Astrocyte of the spinal cord (primary cell): Measurements from ENCODE around the gene PRAME.

Experiments used
- DNase-seq: peaks from one replicate; pipeline ENCODE4 v3.0.0; 2011; ENCODE audit warnings: low read depth, low spot score
- H3K4me3 ChIP-seq: 2 replicates; pipeline ENCODE4 v1.5.1; 2011; ENCODE audit warnings: low read depth, mild to moderate bottlenecking, low read length, moderate library complexity
- in situ Hi-C: cut with HindIII; loops from 2 replicates; pipeline ENCODE4 v1.10.0; 2017; ENCODE audit warnings: low sequenced_read_pairs
- TF ChIP-seq, protein P1 (sequence below): IDR thresholded peaks from 2 replicates; pipeline ENCODE4 v1.5.1; 2012; ENCODE audit warnings: low read depth, mild to moderate bottlenecking, low read length, inconsistent platforms

Gene PRAME

DNA sequence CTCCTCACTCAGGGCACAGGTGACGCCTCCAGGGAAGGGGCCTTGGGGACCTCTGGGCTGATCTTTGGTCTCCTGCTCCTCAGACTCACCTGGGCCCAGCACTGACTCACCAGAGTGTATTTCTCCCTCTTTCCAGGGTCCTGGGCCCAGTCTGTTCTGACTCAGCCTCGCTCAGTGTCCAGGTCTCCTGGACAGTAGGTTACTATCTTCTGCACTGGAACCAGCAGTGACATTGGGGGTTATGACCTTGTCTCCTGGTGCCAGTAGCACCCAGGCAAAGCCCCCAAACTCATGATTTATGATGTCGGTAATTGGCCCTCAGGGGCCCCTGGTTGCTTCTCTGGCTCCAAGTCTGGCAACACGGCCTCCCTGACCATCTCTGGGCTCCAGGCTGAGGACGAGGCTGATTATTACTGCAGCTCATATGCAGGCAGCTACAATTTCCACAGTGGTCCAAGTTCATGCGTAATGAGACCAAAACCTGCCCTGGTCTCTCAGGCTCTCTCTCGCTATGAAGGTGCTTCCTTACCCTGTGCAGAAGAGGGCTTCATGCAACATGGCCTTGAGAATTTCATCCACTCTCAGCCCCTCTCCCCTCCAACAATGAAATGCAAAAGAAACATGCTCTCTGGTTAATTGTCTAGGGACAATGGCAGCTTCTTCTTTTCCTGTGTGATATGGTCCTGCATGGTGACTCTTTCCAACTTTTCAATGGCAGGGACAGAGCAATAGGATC, 21.0 kb upstream of the PRAME start:
- no peak for DNase-seq
- TF ChIP-seq, protein P1, sequence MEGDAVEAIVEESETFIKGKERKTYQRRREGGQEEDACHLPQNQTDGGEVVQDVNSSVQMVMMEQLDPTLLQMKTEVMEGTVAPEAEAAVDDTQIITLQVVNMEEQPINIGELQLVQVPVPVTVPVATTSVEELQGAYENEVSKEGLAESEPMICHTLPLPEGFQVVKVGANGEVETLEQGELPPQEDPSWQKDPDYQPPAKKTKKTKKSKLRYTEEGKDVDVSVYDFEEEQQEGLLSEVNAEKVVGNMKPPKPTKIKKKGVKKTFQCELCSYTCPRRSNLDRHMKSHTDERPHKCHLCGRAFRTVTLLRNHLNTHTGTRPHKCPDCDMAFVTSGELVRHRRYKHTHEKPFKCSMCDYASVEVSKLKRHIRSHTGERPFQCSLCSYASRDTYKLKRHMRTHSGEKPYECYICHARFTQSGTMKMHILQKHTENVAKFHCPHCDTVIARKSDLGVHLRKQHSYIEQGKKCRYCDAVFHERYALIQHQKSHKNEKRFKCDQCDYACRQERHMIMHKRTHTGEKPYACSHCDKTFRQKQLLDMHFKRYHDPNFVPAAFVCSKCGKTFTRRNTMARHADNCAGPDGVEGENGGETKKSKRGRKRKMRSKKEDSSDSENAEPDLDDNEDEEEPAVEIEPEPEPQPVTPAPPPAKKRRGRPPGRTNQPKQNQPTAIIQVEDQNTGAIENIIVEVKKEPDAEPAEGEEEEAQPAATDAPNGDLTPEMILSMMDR = no peak
- no peak overlapping the region for H3K4me3 ChIP-seq
- in situ Hi-C loops = no loop called here

DNA sequence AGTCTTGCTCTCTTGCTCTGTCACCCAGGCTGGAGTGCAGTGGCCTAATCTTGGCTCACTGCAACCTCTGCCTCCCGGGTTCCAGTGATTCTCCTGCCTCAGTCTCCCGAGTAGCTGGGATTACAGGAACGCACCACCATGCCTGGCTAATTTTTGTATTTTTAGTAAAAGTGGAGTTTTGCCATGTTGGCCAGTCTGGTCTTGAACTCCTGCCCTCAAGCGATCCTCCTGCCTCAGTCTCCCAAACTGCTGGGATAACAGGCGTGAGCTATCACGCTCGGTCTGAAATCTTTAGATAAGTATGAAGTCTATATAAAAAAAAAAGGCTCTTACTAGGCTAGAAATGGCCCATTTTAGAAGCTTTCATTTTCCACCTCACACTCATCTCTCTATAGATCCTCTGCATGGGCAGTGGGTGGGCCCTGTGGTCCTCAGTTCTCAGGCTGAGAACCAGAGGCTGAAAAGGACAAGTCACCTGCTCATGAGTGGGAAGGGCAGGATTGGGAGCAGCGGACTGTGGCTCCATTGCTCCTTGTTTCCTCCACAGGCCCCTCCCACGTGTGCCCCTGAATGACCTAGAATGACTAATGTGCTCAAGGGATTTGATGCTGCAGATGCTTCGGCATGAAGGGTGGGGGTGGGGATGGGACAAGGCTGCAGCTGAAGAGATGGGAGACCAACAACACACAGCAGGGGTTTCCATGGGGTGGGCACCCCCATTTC, 19.8 kb upstream of the PRAME start:
- peak; percentile 13 for DNase-seq
- in situ Hi-C loops = no loop called here

GRCh38 chr22:22576989-22577427, 17.9 kb upstream of the PRAME start:
- in situ Hi-C loops = no loop called here
- TF ChIP-seq, protein P1 = no peak
- H3K4me3 ChIP-seq = no peak overlapping the region
- no peak for DNase-seq

More for the DNA sequence above, 19.8 kb upstream of the PRAME start:
- TF ChIP-seq, protein P1 = no peak
- no peak overlapping the region for H3K4me3 ChIP-seq

- TF ChIP-seq, protein P1 = peak; percentile 92
- in situ Hi-C loops = no loop called here
- H3K4me3 ChIP-seq = no peak overlapping the region
- peak; percentile 27 for DNase-seq
These were observed 17.4 kb upstream of the PRAME start for GRCh38 chr22:22576244-22576988.

DNA sequence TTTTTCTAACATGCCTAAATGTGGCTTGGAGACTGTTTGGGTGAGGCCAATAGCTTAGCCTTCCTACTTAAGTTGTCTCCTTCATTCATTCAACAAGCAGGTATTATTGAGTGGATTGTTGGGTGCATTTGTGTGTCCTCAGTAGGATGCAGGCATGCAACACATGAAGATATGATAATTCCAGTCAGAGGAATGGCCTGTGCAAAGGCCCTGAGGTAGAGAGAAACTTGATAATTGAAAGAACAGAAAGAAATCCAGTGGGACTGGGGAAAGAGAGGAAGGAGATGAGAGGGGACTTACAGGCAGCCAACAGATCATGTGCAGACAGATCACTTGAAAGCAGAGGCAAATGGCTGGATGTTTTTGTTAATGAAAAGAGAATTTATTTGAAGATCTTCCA, 15.3 kb upstream of the PRAME start:
- no peak for DNase-seq
- no peak overlapping the region for H3K4me3 ChIP-seq
- in situ Hi-C loops = no loop called here
- TF ChIP-seq, protein P1 = no peak

DNA sequence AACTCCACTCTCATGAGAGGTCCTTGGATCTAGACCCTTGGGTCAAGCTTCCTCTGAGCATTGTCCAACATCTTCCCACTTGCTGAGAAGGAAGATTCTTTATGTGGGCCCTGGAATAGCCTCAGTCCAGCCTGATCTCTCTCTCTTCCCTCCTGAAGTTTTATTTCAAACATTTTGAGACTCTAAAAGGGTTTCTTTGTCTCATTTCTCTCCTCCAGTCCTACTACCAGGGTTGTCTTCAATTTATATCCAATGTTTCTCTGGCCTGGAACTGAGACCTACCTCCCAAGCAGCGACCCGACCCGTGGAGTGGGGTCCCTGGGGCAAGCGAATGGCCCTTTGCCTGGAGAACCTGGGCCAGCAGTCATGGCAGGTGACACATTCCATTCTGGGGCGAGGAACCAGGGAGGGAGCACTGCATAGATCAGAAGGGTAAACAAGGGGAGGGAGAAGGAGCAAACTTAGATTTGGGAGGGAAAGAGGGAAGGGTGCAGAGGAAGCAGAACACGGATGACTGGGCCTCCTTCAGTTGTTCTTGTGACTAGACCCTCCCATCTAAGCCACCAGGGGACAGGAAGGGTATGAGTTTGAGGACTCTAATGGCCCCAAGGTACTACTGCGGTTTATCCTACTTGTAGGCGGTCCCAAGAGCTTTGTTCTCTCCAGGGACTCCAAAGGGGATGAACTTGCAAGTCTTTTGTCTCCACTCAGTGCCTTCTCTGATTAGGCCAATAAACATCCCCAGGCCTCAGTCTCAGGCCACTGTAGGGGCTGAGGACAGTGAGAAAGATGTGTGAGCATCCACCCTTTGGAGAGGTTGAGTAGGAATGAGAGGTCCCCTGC, 14.2 kb upstream of the PRAME start:
- TF ChIP-seq, protein P1 = no peak
- no peak for DNase-seq
- no peak overlapping the region for H3K4me3 ChIP-seq
- in situ Hi-C loops = no loop called here
